ENCODE results near the gene DTWD2. TPM values are rescaled to one million over a fixed set of nuclear protein-coding genes. Genes with fewer than 3 reads are reported as not detected.
A peak's percentile ranks its signal among the peaks of the same experiment; 100 is the strongest.

Gene DTWD2
- total and polyA plus RNA-seq, 2 of the 4 experiments (the other 2 are of a cell fraction) = 1.2 to 1.8 TPM

GRCh38 chr5:118980438-118980837 lies 7.9 kb downstream of the DTWD2 start:
- in situ Hi-C loops (cut with MboI; ENCODE audit: low sequenced_read_pairs) (no loop called here), intact Hi-C loops (cut with micrococcal nuclease) (no loop called here), dilution Hi-C loops (cut with HindIII; ENCODE audit: low sequenced_read_pairs, unreplicated experiment) (no loop called here)
- H4K91ac ChIP-seq (ENCODE audit: insufficient read depth, low read depth, low read length) = no peak overlapping the region
- TF ChIP-seq MAFK (IDR thresholded peaks at IDR 0.05; ENCODE audit: low read depth, low read length) (0 out of 2 replicates have a peak, but pooled peaks have one; percentile 7), CTCF (conservative IDR thresholded peaks at IDR 0.05; ENCODE audit: low read depth, low read length) (no peak)
- CTCF ChIA-PET = no interaction called here
- H4K8ac ChIP-seq (ENCODE audit: low read depth in 2 of 2, low read length in 2 of 2) = no peak overlapping the region
- H3K27me3 ChIP-seq (ENCODE audit: control insufficient read depth, insufficient read depth, low read length) = no peaks in the 10 kb centered on the region
- no peak overlapping the region for H3K27ac ChIP-seq (ENCODE audit: insufficient read depth, low read length)
- H4K5ac ChIP-seq (ENCODE audit: low read depth, low read length) = no peak overlapping the region
- H2BK5ac ChIP-seq (ENCODE audit: low read depth, low read length, poor library complexity, severe bottlenecking) = no peak overlapping the region
- H3K4ac ChIP-seq (ENCODE audit: low read depth, low read length) = no peak overlapping the region
- no peak overlapping the region for H3K4me3 ChIP-seq (ENCODE audit: insufficient read depth, low read depth, low read length)
- H3K79me1 ChIP-seq (ENCODE audit: low read depth in 1 of 2, low read length in 2 of 2) = no peaks in the 10 kb centered on the region
- H2BK15ac ChIP-seq (ENCODE audit: low read depth, low read length) = no peak overlapping the region
- no TSS peak for BruUV-seq (replicated peaks)
- H3K36me3 ChIP-seq (ENCODE audit: control insufficient read depth, insufficient read depth, low read length) = no peaks in the 10 kb centered on the region
- H2BK120ac ChIP-seq (ENCODE audit: low read depth, low read length) = no peak overlapping the region
- H3K4me2 ChIP-seq (ENCODE audit: low read depth, low read length) = no peak overlapping the region
- no peak overlapping the region for H2AFZ ChIP-seq (replicated peaks; ENCODE audit: low read length, poor library complexity)
- ATAC-seq (ENCODE audit: low read depth) (no peak), DNase-seq (no peak)
- no peak overlapping the region for H2BK20ac ChIP-seq (ENCODE audit: low read depth, low read length)
- no peak overlapping the region for H3K18ac ChIP-seq (ENCODE audit: low read depth, low read length)
- H2AK9ac ChIP-seq (replicated peaks; ENCODE audit: low read depth, low read length, poor library complexity) = no peak overlapping the region
- no peak overlapping the region for H3K14ac ChIP-seq (replicated peaks; ENCODE audit: low read depth, low read length)
- no peak overlapping the region for H2AK5ac ChIP-seq (ENCODE audit: low read depth, low read length)
- WGBS, 2 experiments (ENCODE audit: extremely low coverage in 2 of 2, insufficient read length in 1 of 2) = no CpG with 5 or more reads among the region's 1 CpG
- H4K20me1 ChIP-seq (ENCODE audit: insufficient read depth, low read length) = no peaks in the 10 kb centered on the region
- no peak overlapping the region for H3K56ac ChIP-seq (ENCODE audit: extremely low read depth, insufficient read depth, low read length)
- H3K9me3 ChIP-seq (ENCODE audit: control insufficient read depth, insufficient read depth, low read length) = no peaks in the 10 kb centered on the region
- POLR2A ChIA-PET (ENCODE audit: unreplicated experiment) = no interaction called here
- H3K4me1 ChIP-seq (ENCODE audit: control insufficient read depth, insufficient read depth, low read length) = no peaks in the 10 kb centered on the region
- H3K9ac ChIP-seq (ENCODE audit: low read depth, low read length) = no peak overlapping the region
- H3K9me1 ChIP-seq (ENCODE audit: insufficient read depth, low read length) = no peaks in the 10 kb centered on the region
- no peak overlapping the region for H3K23ac ChIP-seq (ENCODE audit: low read depth, low read length)
